Central memory CD8-positive, alpha-beta T cell (primary cell): ENCODE results near the gene ASIC3.
A peak's percentile ranks its signal among the peaks of the same experiment; 100 is the strongest.
"Not testable (repeated sequence)": the region's sequence is repeated elsewhere in the genome, so short reads cannot be mapped to it uniquely, and the experiment has no call there.

ENCODE experiments used
- ATAC-seq: fragments of 150-1000 bp; cut with Tn5 transposase; replicated peaks from 2 replicates; pipeline ENCODE4 v1.10.0; 2022; ENCODE audit warnings: mild to moderate bottlenecking, moderate FRiP score, moderate number of reproducible peaks; ENCODE audit not compliant: poor library complexity, severe bottlenecking; ENCODE audit errors: extremely low read depth
- DNase-seq, 2 donors: peaks; one replicate each; pipeline ENCODE4 v3.0.0; 2021; ENCODE audit warnings: low spot score in 2 of 2
- H3K27ac Mint-ChIP-seq: one replicate; pipeline ENCODE4 v1.8.0; 2022; ENCODE audit warnings: low read depth, mild to moderate bottlenecking, moderate library complexity, mixed read lengths
- H3K27me3 Mint-ChIP-seq: one replicate; pipeline ENCODE4 v1.8.0; 2022; ENCODE audit warnings: mixed read lengths
- H3K36me3 Mint-ChIP-seq: one replicate; pipeline ENCODE4 v1.8.0; 2022; ENCODE audit warnings: mild to moderate bottlenecking, moderate library complexity, mixed read lengths; ENCODE audit not compliant: insufficient read depth
- H3K4me1 Mint-ChIP-seq: one replicate; pipeline ENCODE4 v1.8.0; 2022; ENCODE audit warnings: mixed read lengths
- H3K4me3 Mint-ChIP-seq: one replicate; pipeline ENCODE4 v1.8.0; 2022; ENCODE audit warnings: mild to moderate bottlenecking, moderate library complexity, mixed read lengths
- H3K9me3 Mint-ChIP-seq: one replicate; pipeline ENCODE4 v1.8.0; 2022; ENCODE audit warnings: mixed read lengths

Gene ASIC3

GRCh38 chr7:151040616-151041375 is 7.5 kb upstream of the ASIC3 start:
- no peaks in the 10 kb centered on the region for H3K27me3 Mint-ChIP-seq
- DNase-seq (no peak), ATAC-seq (no peak)
- H3K9me3 Mint-ChIP-seq: no peaks in the 10 kb centered on the region
- no peak overlapping the region for H3K27ac Mint-ChIP-seq
- H3K4me3 Mint-ChIP-seq: no peak overlapping the region
- H3K4me1 Mint-ChIP-seq: peaks cover 4% of the 10 kb centered on the region
- H3K36me3 Mint-ChIP-seq: peaks cover 9% of the 10 kb centered on the region

GRCh38 chr7:151043449-151043848 is 4.9 kb upstream of the ASIC3 start:
- H3K27ac Mint-ChIP-seq, H3K4me1 Mint-ChIP-seq, H3K9me3 Mint-ChIP-seq, H3K27me3 Mint-ChIP-seq, ATAC-seq, DNase-seq, H3K4me3 Mint-ChIP-seq, H3K36me3 Mint-ChIP-seq: not testable (repeated sequence)

- Mint-ChIP-seq H3K4me1 (peaks cover 4% of the 10 kb centered on the region), H3K4me3 (no peak overlapping the region), H3K27ac (no peak overlapping the region), H3K27me3 (no peaks in the 10 kb centered on the region), H3K9me3 (no peaks in the 10 kb centered on the region), H3K36me3 (peaks cover 7% of the 10 kb centered on the region)
- DNase-seq (no peak), ATAC-seq (no peak)
These were observed 4.4 kb upstream of the ASIC3 start for GRCh38 chr7:151043959-151044358.

- peaks cover 7% of the 10 kb centered on the region for H3K36me3 Mint-ChIP-seq
- H3K27ac Mint-ChIP-seq: no peak overlapping the region
- H3K4me3 Mint-ChIP-seq: no peak overlapping the region
- H3K27me3 Mint-ChIP-seq: no peaks in the 10 kb centered on the region
- no peaks in the 10 kb centered on the region for H3K9me3 Mint-ChIP-seq
- H3K4me1 Mint-ChIP-seq: no peaks in the 10 kb centered on the region
- ATAC-seq: no peak
- no peak for DNase-seq
These were observed 3.1 kb upstream of the ASIC3 start for GRCh38 chr7:151045262-151045661.

- Mint-ChIP-seq H3K4me3 (no peak overlapping the region), H3K27me3 (no peaks in the 10 kb centered on the region), H3K36me3 (peaks cover 7% of the 10 kb centered on the region), H3K27ac (no peak overlapping the region), H3K4me1 (no peaks in the 10 kb centered on the region), H3K9me3 (no peaks in the 10 kb centered on the region)
- ATAC-seq (no peak), DNase-seq (no peak)
These were observed 2.4 kb upstream of the ASIC3 start for GRCh38 chr7:151045967-151046366.

GRCh38 chr7:151046603-151047573 is 1.4 kb upstream of the ASIC3 start:
- DNase-seq (no peak), ATAC-seq (no peak)
- Mint-ChIP-seq H3K27me3 (peaks cover 3% of the 10 kb centered on the region), H3K4me3 (no peak overlapping the region), H3K4me1 (no peaks in the 10 kb centered on the region), H3K36me3 (peaks cover 6% of the 10 kb centered on the region), H3K9me3 (no peaks in the 10 kb centered on the region), H3K27ac (no peak overlapping the region)

- H3K9me3 Mint-ChIP-seq: no peaks in the 10 kb centered on the region
- peaks cover 16% of the 10 kb centered on the region for H3K27me3 Mint-ChIP-seq
- ATAC-seq: no peak
- no peak overlapping the region for H3K4me3 Mint-ChIP-seq
- peaks cover 1% of the 10 kb centered on the region for H3K36me3 Mint-ChIP-seq
- no peak for DNase-seq
- no peak overlapping the region for H3K27ac Mint-ChIP-seq
- H3K4me1 Mint-ChIP-seq: peaks cover 5% of the 10 kb centered on the region
These were observed 656 bp downstream of the ASIC3 start for GRCh38 chr7:151048911-151049463.

GRCh38 chr7:151051108-151051507 is 2.8 kb downstream of the ASIC3 start:
- H3K36me3 Mint-ChIP-seq: no peaks in the 10 kb centered on the region
- ATAC-seq (peak; percentile 74), DNase-seq (peak in 1 of 2 donors; percentile 30)
- H3K27ac Mint-ChIP-seq: no peak overlapping the region
- peaks cover 5% of the 10 kb centered on the region for H3K4me1 Mint-ChIP-seq
- no peaks in the 10 kb centered on the region for H3K9me3 Mint-ChIP-seq
- H3K4me3 Mint-ChIP-seq: no peak overlapping the region
- H3K27me3 Mint-ChIP-seq: peaks cover 16% of the 10 kb centered on the region

GRCh38 chr7:151053096-151053495 is 4.8 kb downstream of the ASIC3 start:
- Mint-ChIP-seq H3K27ac (no peak overlapping the region), H3K27me3 (peaks cover 16% of the 10 kb centered on the region), H3K9me3 (no peaks in the 10 kb centered on the region), H3K4me3 (no peak overlapping the region), H3K4me1 (peaks cover 15% of the 10 kb centered on the region), H3K36me3 (peaks cover 2% of the 10 kb centered on the region)
- no peak for ATAC-seq
- no peak for DNase-seq

GRCh38 chr7:151053751-151054150 is 5.4 kb downstream of the ASIC3 start:
- Mint-ChIP-seq H3K4me1 (peaks cover 21% of the 10 kb centered on the region), H3K9me3 (no peaks in the 10 kb centered on the region), H3K27me3 (peaks cover 16% of the 10 kb centered on the region), H3K27ac (no peak overlapping the region), H3K36me3 (peaks cover 6% of the 10 kb centered on the region), H3K4me3 (no peak overlapping the region)
- DNase-seq: no peak
- ATAC-seq: no peak

GRCh38 chr7:151056283-151056665 is 7.9 kb downstream of the ASIC3 start:
- peaks cover 16% of the 10 kb centered on the region for H3K27me3 Mint-ChIP-seq
- H3K4me1 Mint-ChIP-seq: peaks cover 31% of the 10 kb centered on the region
- ATAC-seq (no peak), DNase-seq (no peak)
- H3K9me3 Mint-ChIP-seq: no peaks in the 10 kb centered on the region
- peaks cover 14% of the 10 kb centered on the region for H3K36me3 Mint-ChIP-seq
- peak overlapping the region; percentile 94 for H3K4me3 Mint-ChIP-seq
- H3K27ac Mint-ChIP-seq: no peak overlapping the region

GRCh38 chr7:151056666-151057505 is 8.6 kb downstream of the ASIC3 start:
- no peak overlapping the region for H3K27ac Mint-ChIP-seq
- DNase-seq (no peak), ATAC-seq (no peak)
- peaks cover 13% of the 10 kb centered on the region for H3K27me3 Mint-ChIP-seq
- peak overlapping the region; percentile 94 for H3K4me3 Mint-ChIP-seq
- no peaks in the 10 kb centered on the region for H3K9me3 Mint-ChIP-seq
- peaks cover 37% of the 10 kb centered on the region for H3K4me1 Mint-ChIP-seq
- H3K36me3 Mint-ChIP-seq: peaks cover 14% of the 10 kb centered on the region
